IMR-90 (cell line): Measurements from ENCODE around the gene FCN1. TPM values are rescaled to one million over a fixed set of nuclear protein-coding genes. Genes with fewer than 3 reads are reported as not detected.

ENCODE experiments used
- ATAC-seq: fragments of 200-7000 bp; cut with Tn5 transposase; 2 replicates; pipeline ENCODE4 v1.9.1; 2020; ENCODE audit warnings: low read depth, mild to moderate bottlenecking, moderate library complexity
- BruUV-seq: library from RNA; stranded (reverse); fragments of 400-500 nt; replicated peaks from 2 replicates; lab custom pipeline; 2021; lab: Mats Ljungman, UMichigan
- CTCF ChIA-PET: fragments of 300-600 bp; formaldehyde crosslinking; extraction: SDS; loops from one replicate; lab custom pipeline; 2021; ENCODE audit warnings: antibody characterized with exemption; lab: Yijun Ruan, JAX
- POLR2A ChIA-PET: fragments of 300-600 bp; sonication (Branson Sonifier 250); formaldehyde crosslinking; loops from one replicate; lab custom pipeline; 2022; ENCODE audit warnings: antibody characterized with exemption; ENCODE audit not compliant: unreplicated experiment; lab: Charles Lee
- DNase-seq: peaks from one replicate; pipeline ENCODE4 v3.0.0; 2013
- H2AFZ ChIP-seq: replicated peaks from 2 replicates; pipeline ENCODE3; 2013; ENCODE audit warnings: low read length, mild to moderate bottlenecking; ENCODE audit not compliant: poor library complexity
- H2AK5ac ChIP-seq: 2 replicates; pipeline ENCODE4 v1.6.1; 2013; ENCODE audit warnings: low read depth, low read length, inconsistent platforms
- H2AK9ac ChIP-seq: replicated peaks from 2 replicates; pipeline ENCODE3; 2013; ENCODE audit warnings: mild to moderate bottlenecking, low read depth, low read length, moderate library complexity; ENCODE audit not compliant: poor library complexity
- H2BK120ac ChIP-seq: 2 replicates; pipeline ENCODE4 v1.6.1; 2013; ENCODE audit warnings: low read depth, low read length, inconsistent platforms
- H2BK15ac ChIP-seq: 3 replicates; pipeline ENCODE4 v1.6.1; 2013; ENCODE audit warnings: low read depth, low read length, inconsistent platforms
- H2BK20ac ChIP-seq: 2 replicates; pipeline ENCODE4 v1.6.1; 2013; ENCODE audit warnings: low read depth, mild to moderate bottlenecking, inconsistent platforms, low read length, moderate library complexity
- H2BK5ac ChIP-seq: 2 replicates; pipeline ENCODE4 v1.6.1; 2013; ENCODE audit warnings: mild to moderate bottlenecking, low read depth, low read length, inconsistent platforms; ENCODE audit not compliant: poor library complexity, severe bottlenecking
- H3K14ac ChIP-seq: replicated peaks from 2 replicates; pipeline ENCODE4 v1.6.1; 2013; ENCODE audit warnings: low read depth, low read length, inconsistent platforms
- H3K18ac ChIP-seq: 2 replicates; pipeline ENCODE4 v1.6.1; 2013; ENCODE audit warnings: low read depth, low read length, control low read depth
- H3K23ac ChIP-seq: 2 replicates; pipeline ENCODE4 v1.6.1; 2013; ENCODE audit warnings: low read depth, low read length, inconsistent platforms
- H3K27ac ChIP-seq: 2 replicates; pipeline ENCODE4 v1.5.1; 2013; ENCODE audit warnings: mild to moderate bottlenecking, control low read depth, low read length; ENCODE audit not compliant: insufficient read depth
- H3K27me3 ChIP-seq: 2 replicates; pipeline ENCODE4 v1.6.1; 2013; ENCODE audit warnings: low read length; ENCODE audit not compliant: control insufficient read depth, insufficient read depth
- H3K36me3 ChIP-seq: 2 replicates; pipeline ENCODE4 v1.6.1; 2013; ENCODE audit warnings: low read length, mixed read lengths; ENCODE audit not compliant: control insufficient read depth, insufficient read depth
- H3K4ac ChIP-seq: 2 replicates; pipeline ENCODE4 v1.6.1; 2013; ENCODE audit warnings: low read depth, low read length, inconsistent platforms
- H3K4me1 ChIP-seq: 2 replicates; pipeline ENCODE4 v1.6.1; 2013; ENCODE audit warnings: low read length, mixed read lengths; ENCODE audit not compliant: control insufficient read depth, insufficient read depth
- H3K4me2 ChIP-seq: 2 replicates; pipeline ENCODE4 v1.6.1; 2013; ENCODE audit warnings: low read depth, mild to moderate bottlenecking, control low read depth, low read length, moderate library complexity
- H3K4me3 ChIP-seq: 2 replicates; pipeline ENCODE4 v1.5.1; 2013; ENCODE audit warnings: low read depth, mild to moderate bottlenecking, control low read depth, low read length, moderate library complexity; ENCODE audit not compliant: insufficient read depth
- H3K56ac ChIP-seq: 2 replicates; pipeline ENCODE4 v1.6.1; 2013; ENCODE audit warnings: low read length, inconsistent platforms; ENCODE audit not compliant: insufficient read depth; ENCODE audit errors: extremely low read depth
- H3K79me1 ChIP-seq, 2 experiments: 2 replicates each; pipeline ENCODE4 v1.6.1; 2013; ENCODE audit warnings: low read length in 2 of 2, inconsistent platforms in 1 of 2, low read depth in 1 of 2
- H3K9ac ChIP-seq: 2 replicates; pipeline ENCODE4 v1.6.1; 2013; ENCODE audit warnings: low read depth, low read length, control low read depth
- H3K9me1 ChIP-seq: 2 replicates; pipeline ENCODE4 v1.6.1; 2013; ENCODE audit warnings: low read length, inconsistent platforms; ENCODE audit not compliant: insufficient read depth
- H3K9me3 ChIP-seq: 2 replicates; pipeline ENCODE4 v1.6.1; 2013; ENCODE audit warnings: low read length; ENCODE audit not compliant: control insufficient read depth, insufficient read depth
- H4K20me1 ChIP-seq: 2 replicates; pipeline ENCODE4 v1.6.1; 2013; ENCODE audit warnings: low read length, inconsistent platforms; ENCODE audit not compliant: insufficient read depth
- H4K5ac ChIP-seq: 2 replicates; pipeline ENCODE4 v1.6.1; 2013; ENCODE audit warnings: mild to moderate bottlenecking, low read depth, low read length, control low read depth
- H4K8ac ChIP-seq, 2 experiments: 2 replicates each; pipeline ENCODE4 v1.6.1; 2013; ENCODE audit warnings: low read depth in 2 of 2, low read length in 2 of 2, control low read depth in 1 of 2, inconsistent platforms in 1 of 2
- H4K91ac ChIP-seq: 2 replicates; pipeline ENCODE4 v1.6.1; 2013; ENCODE audit warnings: low read depth, low read length, inconsistent platforms; ENCODE audit not compliant: insufficient read depth
- MAZ ChIP-seq: IDR thresholded peaks from 2 replicates; pipeline ENCODE4 v1.6.1; 2012; ENCODE audit warnings: low read depth, mild to moderate bottlenecking, low read length, improper control_type of control experiment, moderate library complexity, borderline replicate concordance
- WGBS, 2 experiments: methylation state at CpG; one replicate each; pipeline versions ENCODE4 v1.1.5 to v1.1.7; 2013; ENCODE audit warnings: missing lambda C conversion rate in 2 of 2; ENCODE audit not compliant: insufficient read length in 1 of 2; ENCODE audit errors: extremely low coverage in 2 of 2; 5-methylcytosine and 5-hydroxymethylcytosine counted together
- dilution Hi-C: fragments of 300-500 bp; cut with HindIII; formaldehyde crosslinking; loops from one replicate; pipeline ENCODE4 v1.14.3; 2018; ENCODE audit warnings: low sequenced_read_pairs; ENCODE audit not compliant: unreplicated experiment
- in situ Hi-C: fragments of 300-500 bp; cut with MboI; formaldehyde crosslinking; loops from 3 replicates; pipeline ENCODE4 v1.14.3; 2019; ENCODE audit warnings: low sequenced_read_pairs, inconsistent platforms, mixed read lengths
- intact Hi-C: fragments of 100-400 bp; cut with micrococcal nuclease; formaldehyde crosslinking; loops from 2 replicates; pipeline ENCODE4 v1.10.0; 2022
- polyA plus RNA-seq, 3 experiments: library from polyadenylated mRNA; depleted of rRNA; stranded (reverse); fragments of >200 nt; gene quantifications; 2 replicates each; pipeline ENCODE4 v1.2.3, GENCODE V29; 2012; ENCODE audit warnings: low replicate concordance in 1 of 3
- total RNA-seq: library from RNA; depleted of rRNA; stranded (reverse); fragments of >200 nt; gene quantifications from 2 replicates; pipeline ENCODE4 v1.2.3, GENCODE V29; 2012

FCN1 gene
- total and polyA plus RNA-seq, 2 of the 4 experiments (the other 2 are of a cell fraction), result not detected

- no peak overlapping the region for H2BK20ac ChIP-seq
- H4K8ac ChIP-seq, result no peak overlapping the region
- H3K14ac ChIP-seq, result no peak overlapping the region
- peaks cover 2% of the 10 kb centered on the region; the same call in 1 of the 2 replicates for H3K9me3 ChIP-seq
- DNase-seq (no peak), ATAC-seq (no peak)
- no peak overlapping the region for H2BK120ac ChIP-seq
- no peak overlapping the region for H3K18ac ChIP-seq
- H3K23ac ChIP-seq, result no peak overlapping the region
- H3K36me3 ChIP-seq, result no peaks in the 10 kb centered on the region
- in situ Hi-C loops (no loop called here), intact Hi-C loops (no loop called here), dilution Hi-C loops (no loop called here)
- no peak overlapping the region for H3K27ac ChIP-seq
- H3K4me3 ChIP-seq, result no peak overlapping the region
- no peak overlapping the region for H2AK5ac ChIP-seq
- no peak overlapping the region for H2AFZ ChIP-seq
- H2BK5ac ChIP-seq, result no peak overlapping the region
- H3K9me1 ChIP-seq, result no peaks in the 10 kb centered on the region
- ChIA-PET POLR2A (no interaction called here), CTCF (no interaction called here)
- H3K56ac ChIP-seq, result no peak overlapping the region
- peaks cover 37% of the 10 kb centered on the region for H3K27me3 ChIP-seq
- no peak overlapping the region for H4K5ac ChIP-seq
- H3K4ac ChIP-seq, result no peak overlapping the region
- WGBS, 2 experiments, result no CpG with 5 or more reads among the region's 7 CpGs
- no peak overlapping the region for H3K4me2 ChIP-seq
- no peak overlapping the region for H2AK9ac ChIP-seq
- H3K9ac ChIP-seq, result no peak overlapping the region
- no peak overlapping the region for H4K91ac ChIP-seq
- no peak overlapping the region for H2BK15ac ChIP-seq
- no peak for TF ChIP-seq MAZ
- no peaks in the 10 kb centered on the region for H3K79me1 ChIP-seq
- no peaks in the 10 kb centered on the region for H4K20me1 ChIP-seq
- no peaks in the 10 kb centered on the region for H3K4me1 ChIP-seq
- BruUV-seq, result no TSS peak
These were observed 3.2 kb downstream of the FCN1 start for GRCh38 chr9:134914501-134914834.
